HepG2 (cell line): ENCODE measurements around the gene RRBP1. TPM values are rescaled to one million over a fixed set of nuclear protein-coding genes. Genes with fewer than 3 reads are reported as not detected.

Experiments
- AGO2 ChIP-seq: fragments of 200-400 bp; formaldehyde crosslinking; optimal IDR thresholded peaks from 2 replicates; pipeline ENCODE3; 2017; ENCODE audit warnings: mild to moderate bottlenecking, low read depth, low read length, moderate library complexity
- GABPB1 ChIP-seq: IDR thresholded peaks from 2 replicates; pipeline ENCODE4 v1.6.1; 2016; ENCODE audit warnings: mild to moderate bottlenecking, missing genetic modification reagents, moderate library complexity, missing compliant biosample characterization
- KDM2A ChIP-seq: sonication (generic); formaldehyde crosslinking; IDR thresholded peaks from 2 replicates; pipeline ENCODE4 v1.4.0; 2020; ENCODE audit warnings: low read depth, missing genetic modification reagents, borderline replicate concordance
- MAFF ChIP-seq: IDR thresholded peaks from 2 replicates; pipeline ENCODE4 v1.6.1; 2011; ENCODE audit warnings: low read depth, low read length, improper control_type of control experiment
- MEIS1 ChIP-seq: sonication (generic); formaldehyde crosslinking; IDR thresholded peaks from 2 replicates; pipeline ENCODE4 v1.9.0; 2021; ENCODE audit warnings: mild to moderate bottlenecking, missing genetic modification reagents, moderate library complexity, borderline replicate concordance
- MIXL1 ChIP-seq: IDR thresholded peaks from 2 replicates; pipeline ENCODE4 v1.6.1; 2016
- NR2F2 ChIP-seq: IDR thresholded peaks from 2 replicates; pipeline ENCODE4 v1.6.1; 2012; ENCODE audit warnings: low read depth, inconsistent platforms, borderline replicate concordance
- RBM22 ChIP-seq: fragments of 200-400 bp; formaldehyde crosslinking; optimal IDR thresholded peaks from 2 replicates; pipeline ENCODE3; 2017; ENCODE audit warnings: mild to moderate bottlenecking, low read length, moderate library complexity
- RFX1 ChIP-seq: fragments of 450-650 bp; IDR thresholded peaks from 2 replicates; pipeline ENCODE4 v1.6.1; 2017
- SSRP1 ChIP-seq: IDR thresholded peaks from 2 replicates; pipeline ENCODE4 v1.6.1; 2016; ENCODE audit warnings: control low read depth
- THYN1 ChIP-seq: sonication (generic); formaldehyde crosslinking; IDR thresholded peaks from 2 replicates; pipeline ENCODE4 v1.8.1; 2023; ENCODE audit warnings: low read depth, mild to moderate bottlenecking, moderate library complexity, missing genetic modification reagents, borderline replicate concordance
- TOE1 ChIP-seq: sonication (generic); formaldehyde crosslinking; IDR thresholded peaks from 2 replicates; pipeline ENCODE4 v1.4.0; 2020; ENCODE audit warnings: mild to moderate bottlenecking, missing genetic modification reagents
- ZNF180 ChIP-seq: sonication (generic); formaldehyde crosslinking; IDR thresholded peaks from 2 replicates; pipeline ENCODE4 v1.4.0; 2020; ENCODE audit warnings: low read depth, missing genetic modification reagents, borderline replicate concordance
- ZNF607 ChIP-seq: sonication (generic); formaldehyde crosslinking; IDR thresholded peaks from 2 replicates; pipeline ENCODE4 v1.5.1; 2020; ENCODE audit warnings: missing genetic modification reagents, mild to moderate bottlenecking, borderline replicate concordance
- ZNF720 ChIP-seq: sonication (generic); formaldehyde crosslinking; IDR thresholded peaks from 2 replicates; pipeline ENCODE4 v1.4.0; 2020; ENCODE audit warnings: missing genetic modification reagents
- ZNF737 ChIP-seq: sonication (generic); formaldehyde crosslinking; IDR thresholded peaks from 2 replicates; pipeline ENCODE4 v1.5.0; 2020; ENCODE audit warnings: missing genetic modification reagents, mild to moderate bottlenecking, borderline replicate concordance
- polyA plus RNA-seq, 8 experiments: library from polyadenylated mRNA; depleted of rRNA in 3 of 8; stranded (reverse) in 7 of 8; unstranded in 1 of 8; fragments of >200 nt; fragmentation: Illumina TruSeq in 4 of 8; extraction: Trizol in 4 of 8; gene quantifications; 2 replicates each; pipeline versions ENCODE4 v1.2.1 to v1.2.3, GENCODE V29; 2011 to 2016; ENCODE audit warnings: low read depth in 4 of 8, missing spikeins in 1 of 8, mixed read lengths in 1 of 8; ENCODE audit not compliant: insufficient read depth in 1 of 8
- total RNA-seq, 5 experiments: library from RNA; depleted of rRNA; stranded (reverse); fragments of >200 nt; fragmentation: Illumina TruSeq; extraction: Trizol; gene quantifications; 2 replicates each; pipeline ENCODE4 v1.2.3, GENCODE V29; 2016; ENCODE audit warnings: low read depth in 1 of 5
- TF ChIP-seq, protein P1 (sequence below): sonication (generic); formaldehyde crosslinking; IDR thresholded peaks from 2 replicates; pipeline ENCODE4 v1.5.1; 2020; ENCODE audit warnings: mild to moderate bottlenecking, missing genetic modification reagents, moderate library complexity
- TF ChIP-seq, protein P2 (sequence below): sonication (generic); formaldehyde crosslinking; IDR thresholded peaks from 2 replicates; pipeline ENCODE4 v1.8.0; 2022; ENCODE audit warnings: mild to moderate bottlenecking, missing genetic modification reagents, moderate library complexity

RRBP1 gene
- total and polyA plus RNA-seq, 2 of the 13 experiments (the other 11 are each of a cell fraction or from before 2014, with no cell fraction given), result 150 to 222 TPM

DNA sequence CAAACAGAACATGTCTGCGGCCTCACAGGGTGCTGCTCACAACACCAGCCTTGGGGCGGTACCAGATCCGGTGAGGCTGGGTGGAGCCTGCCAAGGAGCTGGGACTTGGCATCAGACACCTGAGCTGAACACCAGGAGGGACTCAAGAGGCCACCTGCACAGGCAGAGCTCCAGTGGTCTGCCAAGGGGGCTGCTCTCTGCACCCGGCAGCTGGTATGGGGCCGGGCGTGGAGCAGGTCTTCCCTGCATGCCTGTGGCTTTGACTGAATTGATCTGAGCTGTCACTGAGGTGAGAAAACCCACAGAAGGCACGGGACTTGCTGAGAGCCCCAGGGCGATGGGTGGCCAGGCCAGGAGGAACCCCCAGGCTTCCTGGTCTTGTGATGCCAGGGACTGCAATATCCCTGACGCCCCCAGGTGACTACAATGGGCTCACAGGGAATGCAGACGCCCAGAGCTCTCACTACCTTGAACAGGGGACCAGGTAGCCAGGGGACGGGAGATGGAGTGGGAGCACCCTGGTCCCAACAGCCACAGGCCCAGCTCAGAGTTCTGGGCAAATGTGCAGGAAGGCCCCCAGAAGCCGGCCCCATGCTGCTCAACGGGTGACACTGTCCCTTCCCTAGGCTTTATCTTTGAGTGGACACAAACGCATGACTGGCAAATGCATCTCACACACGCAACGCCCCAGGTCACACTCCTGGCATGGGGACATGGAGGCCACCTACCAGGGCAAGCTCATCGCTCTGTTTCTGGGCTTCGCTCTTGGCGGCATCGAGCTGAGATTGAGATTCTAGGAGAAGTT lies 64.0 kb downstream of the RRBP1 start (continued):
- TF ChIP-seq ZNF607 (CRISPR knock-in tag) (no peak), ZNF180 (CRISPR knock-in tag) (no peak), GABPB1 (CRISPR knock-in tag) (peak; percentile 23; the same call in 1 of the 2 replicates), MAFF (no peak), RFX1 (no peak), MEIS1 (CRISPR knock-in tag) (no peak), ZNF720 (CRISPR knock-in tag) (no peak), RBM22 (peak; percentile 87), AGO2 (peak; percentile 91), TOE1 (CRISPR knock-in tag) (no peak), KDM2A (CRISPR knock-in tag) (no peak), SSRP1 (CRISPR knock-in tag) (0 out of 2 replicates have a peak, but pooled peaks have one; percentile 33), THYN1 (CRISPR knock-in tag) (no peak), MIXL1 (no peak), NR2F2 (0 out of 2 replicates have a peak, but pooled peaks have one; percentile 7), ZNF737 (CRISPR knock-in tag) (0 out of 2 replicates have a peak, but pooled peaks have one; percentile 35)
- TF ChIP-seq, protein P1, sequence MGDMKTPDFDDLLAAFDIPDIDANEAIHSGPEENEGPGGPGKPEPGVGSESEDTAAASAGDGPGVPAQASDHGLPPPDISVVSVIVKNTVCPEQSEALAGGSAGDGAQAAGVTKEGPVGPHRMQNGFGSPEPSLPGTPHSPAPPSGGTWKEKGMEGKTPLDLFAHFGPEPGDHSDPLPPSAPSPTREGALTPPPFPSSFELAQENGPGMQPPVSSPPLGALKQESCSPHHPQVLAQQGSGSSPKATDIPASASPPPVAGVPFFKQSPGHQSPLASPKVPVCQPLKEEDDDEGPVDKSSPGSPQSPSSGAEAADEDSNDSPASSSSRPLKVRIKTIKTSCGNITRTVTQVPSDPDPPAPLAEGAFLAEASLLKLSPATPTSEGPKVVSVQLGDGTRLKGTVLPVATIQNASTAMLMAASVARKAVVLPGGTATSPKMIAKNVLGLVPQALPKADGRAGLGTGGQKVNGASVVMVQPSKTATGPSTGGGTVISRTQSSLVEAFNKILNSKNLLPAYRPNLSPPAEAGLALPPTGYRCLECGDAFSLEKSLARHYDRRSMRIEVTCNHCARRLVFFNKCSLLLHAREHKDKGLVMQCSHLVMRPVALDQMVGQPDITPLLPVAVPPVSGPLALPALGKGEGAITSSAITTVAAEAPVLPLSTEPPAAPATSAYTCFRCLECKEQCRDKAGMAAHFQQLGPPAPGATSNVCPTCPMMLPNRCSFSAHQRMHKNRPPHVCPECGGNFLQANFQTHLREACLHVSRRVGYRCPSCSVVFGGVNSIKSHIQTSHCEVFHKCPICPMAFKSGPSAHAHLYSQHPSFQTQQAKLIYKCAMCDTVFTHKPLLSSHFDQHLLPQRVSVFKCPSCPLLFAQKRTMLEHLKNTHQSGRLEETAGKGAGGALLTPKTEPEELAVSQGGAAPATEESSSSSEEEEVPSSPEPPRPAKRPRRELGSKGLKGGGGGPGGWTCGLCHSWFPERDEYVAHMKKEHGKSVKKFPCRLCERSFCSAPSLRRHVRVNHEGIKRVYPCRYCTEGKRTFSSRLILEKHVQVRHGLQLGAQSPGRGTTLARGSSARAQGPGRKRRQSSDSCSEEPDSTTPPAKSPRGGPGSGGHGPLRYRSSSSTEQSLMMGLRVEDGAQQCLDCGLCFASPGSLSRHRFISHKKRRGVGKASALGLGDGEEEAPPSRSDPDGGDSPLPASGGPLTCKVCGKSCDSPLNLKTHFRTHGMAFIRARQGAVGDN (CRISPR knock-in tag), result peak; percentile 31; the same call in 1 of the 2 replicates
- TF ChIP-seq, protein P2, sequence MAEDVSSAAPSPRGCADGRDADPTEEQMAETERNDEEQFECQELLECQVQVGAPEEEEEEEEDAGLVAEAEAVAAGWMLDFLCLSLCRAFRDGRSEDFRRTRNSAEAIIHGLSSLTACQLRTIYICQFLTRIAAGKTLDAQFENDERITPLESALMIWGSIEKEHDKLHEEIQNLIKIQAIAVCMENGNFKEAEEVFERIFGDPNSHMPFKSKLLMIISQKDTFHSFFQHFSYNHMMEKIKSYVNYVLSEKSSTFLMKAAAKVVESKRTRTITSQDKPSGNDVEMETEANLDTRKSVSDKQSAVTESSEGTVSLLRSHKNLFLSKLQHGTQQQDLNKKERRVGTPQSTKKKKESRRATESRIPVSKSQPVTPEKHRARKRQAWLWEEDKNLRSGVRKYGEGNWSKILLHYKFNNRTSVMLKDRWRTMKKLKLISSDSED (CRISPR knock-in tag), result 0 out of 2 replicates have a peak, but pooled peaks have one; percentile 16
